Astrocyte (in vitro differentiated cells and primary cell): ENCODE data around the gene SMIM24. TPM values are rescaled to one million over a fixed set of nuclear protein-coding genes. Genes with fewer than 3 reads are reported as not detected.

Source experiments
- DNase-seq: peaks from one replicate; pipeline ENCODE4 v3.0.0-alpha.2; 2010; ENCODE audit warnings: low read depth
- FAIRE-seq: peaks from 2 replicates; lab custom pipeline; 2011; peaks lifted over from hg19 to GRCh38; lab: Jason Lieb, UNC
- H2AFZ ChIP-seq: 2 replicates; pipeline ENCODE4 v1.6.0; 2012; ENCODE audit warnings: low read depth, low read length, inconsistent platforms
- H3K27ac ChIP-seq: 2 replicates; pipeline ENCODE4 v1.5.1; 2011; ENCODE audit warnings: low read depth, low read length, inconsistent platforms
- H3K27me3 ChIP-seq: 2 replicates; pipeline ENCODE4 v1.6.0; 2011; ENCODE audit warnings: low read length, inconsistent platforms; ENCODE audit not compliant: insufficient read depth
- H3K36me3 ChIP-seq: 2 replicates; pipeline ENCODE4 v1.5.1; 2011; ENCODE audit warnings: low read length, inconsistent platforms; ENCODE audit not compliant: insufficient read depth
- H3K4me1 ChIP-seq: 2 replicates; pipeline ENCODE4 v1.5.1; 2011; ENCODE audit warnings: low read length, inconsistent platforms; ENCODE audit not compliant: insufficient read depth
- H3K4me2 ChIP-seq: 2 replicates; pipeline ENCODE4 v1.6.0; 2012; ENCODE audit warnings: low read length, inconsistent platforms
- H3K4me3 ChIP-seq: 2 replicates; pipeline ENCODE4 v1.5.1; 2011; ENCODE audit warnings: low read depth, mild to moderate bottlenecking, low read length, inconsistent platforms; ENCODE audit not compliant: insufficient read depth
- H3K79me2 ChIP-seq: 2 replicates; pipeline ENCODE4 v1.6.0; 2012; ENCODE audit warnings: mild to moderate bottlenecking, low read length, inconsistent platforms; ENCODE audit not compliant: insufficient read depth
- H3K9ac ChIP-seq: 2 replicates; pipeline ENCODE4 v1.6.0; 2012; ENCODE audit warnings: mild to moderate bottlenecking, low read length, inconsistent platforms
- H3K9me3 ChIP-seq: 2 replicates; pipeline ENCODE4 v1.5.1; 2012; ENCODE audit warnings: low read depth, mild to moderate bottlenecking, low read length, inconsistent platforms; ENCODE audit not compliant: insufficient read depth
- H4K20me1 ChIP-seq: 2 replicates; pipeline ENCODE4 v1.6.0; 2012; ENCODE audit warnings: low read length, inconsistent platforms; ENCODE audit not compliant: insufficient read depth
- H3K27ac Mint-ChIP-seq: one replicate; pipeline ENCODE4 v1.8.0; 2021; ENCODE audit warnings: mild to moderate bottlenecking, mixed read lengths; ENCODE audit not compliant: unreplicated experiment
- H3K27me3 Mint-ChIP-seq: one replicate; pipeline ENCODE4 v1.8.0; 2021; ENCODE audit warnings: low read depth, mixed read lengths; ENCODE audit not compliant: unreplicated experiment
- H3K36me3 Mint-ChIP-seq: one replicate; pipeline ENCODE4 v1.8.0; 2021; ENCODE audit warnings: low read depth, mixed read lengths; ENCODE audit not compliant: unreplicated experiment
- H3K4me1 Mint-ChIP-seq: one replicate; pipeline ENCODE4 v1.8.0; 2021; ENCODE audit warnings: low read depth, mixed read lengths; ENCODE audit not compliant: unreplicated experiment
- H3K4me3 Mint-ChIP-seq: one replicate; pipeline ENCODE4 v1.8.0; 2021; ENCODE audit warnings: mild to moderate bottlenecking, moderate library complexity, mixed read lengths; ENCODE audit not compliant: unreplicated experiment
- H3K9me3 Mint-ChIP-seq: one replicate; pipeline ENCODE4 v1.8.0; 2021; ENCODE audit warnings: mild to moderate bottlenecking, mixed read lengths; ENCODE audit not compliant: unreplicated experiment
- CTCF ChIP-seq: IDR thresholded peaks from 2 replicates; pipeline ENCODE4 v1.5.1; 2011; ENCODE audit warnings: low read depth, mild to moderate bottlenecking, inconsistent platforms, low read length, moderate library complexity; ENCODE audit not compliant: insufficient read depth
- EZH2 ChIP-seq: IDR thresholded peaks from 2 replicates; pipeline ENCODE4 v1.6.1; 2012; ENCODE audit warnings: mild to moderate bottlenecking, low read length, inconsistent platforms; ENCODE audit not compliant: insufficient read depth
- total RNA-seq: library from RNA; stranded (reverse); gene quantifications from 2 replicates; pipeline ENCODE4 v1.2.1, GENCODE V29; 2021

The SMIM24 gene
- total RNA-seq, 1 donor from 2014 or later: not detected

- H3K4me3 Mint-ChIP-seq: no peak overlapping the region
- no peaks in the 10 kb centered on the region for H3K79me2 ChIP-seq
- peaks cover 3% of the 10 kb centered on the region for H3K27me3 ChIP-seq
- no peak overlapping the region for H3K9ac ChIP-seq
- no peak overlapping the region for H3K27ac ChIP-seq
- FAIRE-seq (no peak), DNase-seq (no peak)
- TF ChIP-seq CTCF: no peak
- no peak overlapping the region for H3K4me2 ChIP-seq
- H3K9me3 Mint-ChIP-seq: peaks cover 6% of the 10 kb centered on the region
- H2AFZ ChIP-seq: no peak overlapping the region
- peaks cover 20% of the 10 kb centered on the region for H3K27me3 Mint-ChIP-seq
- peaks cover 9% of the 10 kb centered on the region for H4K20me1 ChIP-seq
- no peak overlapping the region for H3K27ac Mint-ChIP-seq
- no peak overlapping the region for H3K4me3 ChIP-seq
- no peaks in the 10 kb centered on the region for H3K9me3 ChIP-seq
- no peaks in the 10 kb centered on the region for H3K4me1 ChIP-seq
- H3K36me3 ChIP-seq: no peaks in the 10 kb centered on the region
- peaks cover 8% of the 10 kb centered on the region for H3K4me1 Mint-ChIP-seq
- peaks cover 7% of the 10 kb centered on the region for H3K36me3 Mint-ChIP-seq
Observed at GRCh38 chr19:3469638-3470499, 10.5 kb downstream of the SMIM24 start.

GRCh38 chr19:3468211-3468610 is 12.1 kb downstream of the SMIM24 start:
- Mint-ChIP-seq H3K9me3 (peaks cover 6% of the 10 kb centered on the region), H3K4me1 (peaks cover 9% of the 10 kb centered on the region), H3K4me3 (no peak overlapping the region), H3K36me3 (peaks cover 7% of the 10 kb centered on the region), H3K27me3 (peaks cover 17% of the 10 kb centered on the region), H3K27ac (no peak overlapping the region)
- Histone ChIP-seq H3K4me1 (no peaks in the 10 kb centered on the region), H4K20me1 (peaks cover 9% of the 10 kb centered on the region), H3K4me2 (no peak overlapping the region), H3K27me3 (no peaks in the 10 kb centered on the region), H3K4me3 (no peak overlapping the region), H3K79me2 (no peaks in the 10 kb centered on the region), H3K36me3 (no peaks in the 10 kb centered on the region), H3K9ac (no peak overlapping the region), H2AFZ (no peak overlapping the region), H3K27ac (no peak overlapping the region), H3K9me3 (no peaks in the 10 kb centered on the region)
- no peak for TF ChIP-seq CTCF
- TF ChIP-seq EZH2: no peak
- DNase-seq: no peak
- FAIRE-seq: no peak
